ENCODE data around the gene ZNF519. TPM values are rescaled to one million over a fixed set of nuclear protein-coding genes. Genes with fewer than 3 reads are reported as not detected.
"Not testable (repeated sequence)": the region's sequence is repeated elsewhere in the genome, so short reads cannot be mapped to it uniquely, and the experiment has no call there.

Gene ZNF519
- total and polyA plus RNA-seq, 2 of the 8 experiments (the other 6 are each of a cell fraction or from before 2014, with no cell fraction given): 24.0 to 38.6 TPM

DNA sequence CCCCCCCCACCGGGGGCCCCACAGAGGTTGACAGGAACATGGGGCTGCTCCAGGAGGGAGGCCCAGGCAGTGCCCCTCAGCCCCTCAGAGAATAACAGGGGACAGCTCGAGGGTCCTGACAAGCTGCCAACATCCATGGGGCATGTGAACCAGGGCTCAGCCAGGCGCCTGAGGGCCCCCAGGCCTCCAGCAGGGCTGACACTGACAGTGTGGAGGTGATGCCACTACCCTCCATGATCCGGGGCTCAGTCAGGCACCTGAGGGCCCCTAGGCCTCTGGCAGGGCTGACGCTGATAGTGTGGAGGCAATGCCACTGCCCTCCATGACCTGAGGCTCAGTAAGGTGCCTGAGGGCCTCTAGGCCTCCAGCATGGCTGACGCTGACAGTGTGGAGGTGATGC lies 12.8 kb upstream of the ZNF519 start:
- H2BK12ac ChIP-seq (ENCODE audit: low read depth, low read length); H4K8ac ChIP-seq (ENCODE audit: extremely low read depth, insufficient read depth, low read length); H2BK15ac ChIP-seq (ENCODE audit: low read length); H3K4me2 ChIP-seq (ENCODE audit: insufficient read depth in 1 of 2, low read depth in 2 of 2, low read length in 2 of 2); H3K9ac ChIP-seq (replicated peaks in 1 of 4; ENCODE audit: extremely low read depth in 1 of 4, low read depth in 3 of 4, low read length in 3 of 4); H2AK5ac ChIP-seq (ENCODE audit: low read depth, low read length); H3K4me3 ChIP-seq (ENCODE audit: extremely low read depth in 1 of 4, insufficient read depth in 2 of 4, low read depth in 3 of 4, low read length in 4 of 4); H4K20me1 ChIP-seq (replicated peaks in 1 of 2; ENCODE audit: control insufficient read depth in 1 of 2, insufficient read depth in 2 of 2, low read length in 2 of 2); H2BK120ac ChIP-seq (replicated peaks; ENCODE audit: low read depth, low read length); H3K18ac ChIP-seq (ENCODE audit: extremely low read depth, low read length); CTCF ChIA-PET (ENCODE audit: partially characterized antibody); H2BK5ac ChIP-seq (ENCODE audit: low read depth, low read length); H3K14ac ChIP-seq (ENCODE audit: insufficient read length); H3K4ac ChIP-seq (replicated peaks; ENCODE audit: insufficient read length, low read depth, low read length); FAIRE-seq; H2BK20ac ChIP-seq (ENCODE audit: low read length); H3K23ac ChIP-seq (ENCODE audit: insufficient read length); H4K91ac ChIP-seq (replicated peaks; ENCODE audit: insufficient read length, low read length); H3K23me2 ChIP-seq (ENCODE audit: low read depth, low read length); H3K79me1 ChIP-seq (ENCODE audit: low read depth, low read length); H4K5ac ChIP-seq (ENCODE audit: insufficient read length, low read depth, low read length); H3K79me2 ChIP-seq (ENCODE audit: control insufficient read depth in 1 of 2, insufficient read depth in 2 of 2, low read length in 2 of 2); DNase-seq (ENCODE audit: low read depth in 1 of 2, low spot score in 2 of 2); H3K36me3 ChIP-seq (ENCODE audit: control insufficient read depth in 2 of 4, insufficient read depth in 4 of 4, low read length in 3 of 4); H3K56ac ChIP-seq (replicated peaks; ENCODE audit: insufficient read length, low read depth, low read length); POLR2A ChIA-PET (ENCODE audit: partially characterized antibody); H2AFZ ChIP-seq (ENCODE audit: low read length); H3K27ac ChIP-seq (ENCODE audit: low read depth, low read length); H3K27me3 ChIP-seq (replicated peaks in 1 of 4; ENCODE audit: control insufficient read depth in 3 of 4, extremely low read depth in 1 of 4, insufficient read depth in 3 of 4, low read length in 3 of 4); H3K4me1 ChIP-seq (replicated peaks in 1 of 4; ENCODE audit: control insufficient read depth in 3 of 4, insufficient read depth in 4 of 4, low read length in 3 of 4): not testable (repeated sequence)
- 80% methylated on average over 5 of the region's 6 CpGs; no CpG with 5 or more reads in 1 of the 2 experiments for WGBS, 2 experiments (ENCODE audit: extremely low coverage in 1 of 2, insufficient coverage in 1 of 2, insufficient read length in 1 of 2, insufficient replicate concordance in 2 of 2, low coverage in 1 of 2, low lambda C conversion rate in 2 of 2, missing lambda C conversion rate in 1 of 2)
- peaks cover 7 to 82% of the 10 kb centered on the region in 2 experiments; a peak in 3 of 4 replicates for H3K9me3 ChIP-seq (ENCODE audit: insufficient read depth in 2 of 2, low read depth in 1 of 2, low read length in 1 of 2)

All from H1 (cell line).